Ureter (tissue), 1 donor: ENCODE results near the gene BICRA. TPM values are rescaled to one million over a fixed set of nuclear protein-coding genes. Genes with fewer than 3 reads are reported as not detected.

Source experiments
- DNase-seq: peaks from one replicate; pipeline ENCODE4 v3.0.0-alpha.2; 2020; ENCODE audit warnings: low spot score
- total RNA-seq: library from RNA; stranded (reverse); gene quantifications from one replicate; pipeline ENCODE4 v1.2.4, GENCODE V29; 2023
- donor health status: DM: yes; HTN: yes; CAD: no.

The BICRA gene
- total RNA-seq, 1 donor from 2014 or later: 19.4 TPM

GRCh38 chr19:47693903-47694302 lies 85.0 kb downstream of the BICRA start:
- no peak for DNase-seq

GRCh38 chr19:47694466-47695273 lies 85.7 kb downstream of the BICRA start:
- DNase-seq: no peak

- DNase-seq: no peak
Measured at GRCh38 chr19:47695533-47696262, 86.8 kb downstream of the BICRA start.

- no peak for DNase-seq
Measured at GRCh38 chr19:47696635-47697034, 87.7 kb downstream of the BICRA start.

- DNase-seq: peak; percentile 81
Measured at GRCh38 chr19:47697863-47698609, 89.1 kb downstream of the BICRA start.

GRCh38 chr19:47698631-47699359 lies 89.9 kb downstream of the BICRA start:
- DNase-seq: no peak

GRCh38 chr19:47699360-47699917 lies 90.5 kb downstream of the BICRA start:
- DNase-seq: no peak

GRCh38 chr19:47700934-47701716 lies 92.2 kb downstream of the BICRA start:
- no peak for DNase-seq

GRCh38 chr19:47701717-47702552 lies 93.0 kb downstream of the BICRA start:
- no peak for DNase-seq

- DNase-seq: no peak
Measured at GRCh38 chr19:47702671-47703070, 93.7 kb downstream of the BICRA start.

- DNase-seq: no peak
Measured at GRCh38 chr19:47703301-47703700, 94.4 kb downstream of the BICRA start.

GRCh38 chr19:47704024-47704423 lies 95.1 kb downstream of the BICRA start:
- DNase-seq: no peak

- no peak for DNase-seq
Measured at GRCh38 chr19:47704656-47705055, 95.7 kb downstream of the BICRA start.

GRCh38 chr19:47707135-47707925 lies 98.4 kb downstream of the BICRA start:
- no peak for DNase-seq

GRCh38 chr19:47711652-47712242 lies 102.8 kb downstream of the BICRA start:
- DNase-seq: no peak

GRCh38 chr19:47713046-47714021 lies 104.4 kb downstream of the BICRA start, which contains the start of gene EHD2:
Gene EHD2, plus strand, starts transcription at chr19:47713422. Its CDS starts 3,191 bp downstream, at chr19:47716613.
- DNase-seq: peak; percentile 79

- no peak for DNase-seq
Measured at GRCh38 chr19:47714339-47714738, 105.4 kb downstream of the BICRA start.
